Cardiac muscle cell (in vitro differentiated cells and primary cell): ENCODE data around the gene LPCAT2. TPM values are rescaled to one million over a fixed set of nuclear protein-coding genes. Genes with fewer than 3 reads are reported as not detected.
A peak's percentile ranks its signal among the peaks of the same experiment; 100 is the strongest.

Experiments used
- DNase-seq, 2 donors: peaks; one replicate each; pipeline versions ENCODE4 v3.0.0 to v3.0.0-alpha.2; 2010 to 2017; ENCODE audit warnings: low read depth in 1 of 2, low spot score in 1 of 2
- H3K27ac ChIP-seq: fragments of 200-600 bp; sonication (generic); 2 replicates; pipeline ENCODE4 v1.5.1; 2016
- H3K27me3 ChIP-seq: fragments of 200-600 bp; sonication (generic); 2 replicates; pipeline ENCODE4 v1.6.0; 2016; ENCODE audit warnings: control low read depth
- H3K36me3 ChIP-seq: fragments of 200-600 bp; sonication (generic); 2 replicates; pipeline ENCODE4 v1.5.1; 2016; ENCODE audit warnings: control low read depth
- H3K4me1 ChIP-seq: fragments of 200-600 bp; sonication (generic); 2 replicates; pipeline ENCODE4 v1.8.1; 2017; ENCODE audit warnings: low read depth, mild to moderate bottlenecking, mixed run types
- H3K4me3 ChIP-seq: fragments of 200-600 bp; sonication (generic); 2 replicates; pipeline ENCODE4 v1.5.1; 2016; ENCODE audit warnings: mild to moderate bottlenecking
- H3K9me3 ChIP-seq: fragments of 200-600 bp; sonication (generic); 2 replicates; pipeline ENCODE4 v1.5.1; 2017; ENCODE audit warnings: low read depth, mild to moderate bottlenecking, control low read depth
- CTCF ChIP-seq: IDR thresholded peaks from 2 replicates; pipeline ENCODE4 v1.5.1; 2012; ENCODE audit warnings: low read depth, mild to moderate bottlenecking, low read length
- polyA plus RNA-seq: library from polyadenylated mRNA; unstranded; fragments of >200 nt; fragmentation: Nextera tagmentation; extraction: Ambion mirVana; gene quantifications from 2 replicates; pipeline ENCODE4 v1.2.1, GENCODE V29; 2016
- total RNA-seq: library from RNA; depleted of rRNA; stranded (reverse); fragments of >200 nt; gene quantifications from 2 replicates; pipeline ENCODE4 v1.2.3, GENCODE V29; 2016

Gene LPCAT2
- total and polyA plus RNA-seq, 2 experiments from 2014 or later: 4.0 to 6.2 TPM

DNA sequence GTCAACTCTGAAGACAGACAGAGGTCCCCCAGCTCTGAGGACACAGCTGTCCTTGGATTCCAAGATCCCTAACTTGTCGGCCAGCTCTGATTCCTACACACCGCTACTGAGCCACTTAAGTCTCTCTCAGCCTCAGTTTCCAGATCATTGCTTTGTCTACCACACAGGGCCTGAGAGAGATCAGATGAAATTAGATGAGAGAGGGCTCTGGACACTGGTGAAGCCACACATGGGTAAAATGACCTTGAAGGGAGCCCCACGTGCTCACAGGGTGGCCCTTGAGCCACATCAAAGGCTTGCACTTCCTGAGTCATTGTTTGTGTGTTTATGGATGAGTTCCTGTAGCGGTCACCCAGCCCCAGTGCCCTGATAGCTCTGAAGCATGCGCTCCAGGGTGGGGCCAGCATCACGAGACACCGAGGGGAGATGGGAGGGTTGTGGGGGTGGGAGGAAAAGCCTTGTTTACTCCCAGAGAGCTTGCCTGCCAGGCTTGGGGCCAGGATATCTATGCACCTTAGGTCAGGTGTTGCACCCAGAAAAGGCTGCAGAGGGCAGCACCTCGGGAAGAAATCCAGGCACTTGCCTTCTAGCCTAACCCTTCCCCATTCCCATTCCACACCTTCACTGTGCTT, 114.2 kb downstream of the LPCAT2 start:
- peak; percentile 8 for TF ChIP-seq CTCF
- no peaks in the 10 kb centered on the region for H3K4me1 ChIP-seq
- H3K4me3 ChIP-seq: no peak overlapping the region
- H3K27ac ChIP-seq: no peak overlapping the region
- H3K9me3 ChIP-seq: no peaks in the 10 kb centered on the region
- no peaks in the 10 kb centered on the region for H3K36me3 ChIP-seq
- peaks cover 9% of the 10 kb centered on the region for H3K27me3 ChIP-seq
- DNase-seq: peak in 1 of 2 donors; percentile 43

DNA sequence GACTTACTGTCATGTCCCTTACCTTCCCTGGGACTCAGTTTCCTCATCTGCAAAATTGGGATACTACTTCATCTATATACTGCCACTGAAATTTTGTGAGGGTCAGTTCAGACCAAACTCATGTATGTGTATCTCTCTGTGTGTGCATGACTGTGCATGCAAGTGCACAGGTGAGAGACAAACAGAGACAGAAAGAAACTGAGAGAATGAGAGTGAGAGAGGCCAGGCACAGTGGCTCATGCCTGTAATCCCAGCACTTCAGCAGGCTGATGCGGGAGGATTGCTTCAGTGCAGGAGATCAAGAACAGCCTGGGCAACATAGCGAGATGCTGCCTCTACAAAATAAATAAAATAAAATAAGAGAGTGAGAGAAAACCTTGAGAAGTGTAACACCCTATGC, 114.8 kb downstream of the LPCAT2 start:
- Histone ChIP-seq H3K27me3 (peaks cover 9% of the 10 kb centered on the region), H3K27ac (no peak overlapping the region), H3K4me3 (no peak overlapping the region), H3K36me3 (no peaks in the 10 kb centered on the region), H3K9me3 (no peaks in the 10 kb centered on the region), H3K4me1 (no peaks in the 10 kb centered on the region)
- no peak for DNase-seq
- TF ChIP-seq CTCF: no peak

DNA sequence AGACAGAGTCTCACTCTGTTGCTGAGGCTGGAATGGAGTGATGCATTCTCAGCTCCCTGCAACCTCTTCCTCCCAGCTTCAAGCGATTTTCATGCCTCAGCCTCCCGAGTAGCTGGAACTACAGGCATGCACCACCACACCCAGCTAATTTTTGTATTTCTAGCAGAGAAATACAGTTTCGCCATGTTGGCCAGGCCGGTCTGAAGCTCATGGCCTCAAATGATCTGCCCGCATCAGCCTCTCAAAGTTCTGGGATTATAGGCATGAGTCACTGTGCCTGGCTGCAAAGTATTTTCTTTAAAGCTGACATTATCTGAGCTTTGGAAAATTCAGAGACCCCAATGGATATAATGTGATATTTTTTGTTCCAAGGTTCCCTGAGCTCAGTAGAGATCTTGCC, 115.8 kb downstream of the LPCAT2 start:
- H3K4me3 ChIP-seq: no peak overlapping the region
- H3K4me1 ChIP-seq: no peaks in the 10 kb centered on the region
- TF ChIP-seq CTCF: no peak
- no peaks in the 10 kb centered on the region for H3K9me3 ChIP-seq
- no peak for DNase-seq
- no peak overlapping the region for H3K27ac ChIP-seq
- H3K27me3 ChIP-seq: peaks cover 9% of the 10 kb centered on the region
- H3K36me3 ChIP-seq: no peaks in the 10 kb centered on the region

GRCh38 chr16:55625843-55626242, 117.0 kb downstream of the LPCAT2 start:
- H3K4me3 ChIP-seq: no peak overlapping the region
- TF ChIP-seq CTCF: no peak
- H3K27ac ChIP-seq: no peak overlapping the region
- no peaks in the 10 kb centered on the region for H3K9me3 ChIP-seq
- peaks cover 9% of the 10 kb centered on the region for H3K27me3 ChIP-seq
- no peaks in the 10 kb centered on the region for H3K4me1 ChIP-seq
- DNase-seq: no peak
- H3K36me3 ChIP-seq: no peaks in the 10 kb centered on the region

DNA sequence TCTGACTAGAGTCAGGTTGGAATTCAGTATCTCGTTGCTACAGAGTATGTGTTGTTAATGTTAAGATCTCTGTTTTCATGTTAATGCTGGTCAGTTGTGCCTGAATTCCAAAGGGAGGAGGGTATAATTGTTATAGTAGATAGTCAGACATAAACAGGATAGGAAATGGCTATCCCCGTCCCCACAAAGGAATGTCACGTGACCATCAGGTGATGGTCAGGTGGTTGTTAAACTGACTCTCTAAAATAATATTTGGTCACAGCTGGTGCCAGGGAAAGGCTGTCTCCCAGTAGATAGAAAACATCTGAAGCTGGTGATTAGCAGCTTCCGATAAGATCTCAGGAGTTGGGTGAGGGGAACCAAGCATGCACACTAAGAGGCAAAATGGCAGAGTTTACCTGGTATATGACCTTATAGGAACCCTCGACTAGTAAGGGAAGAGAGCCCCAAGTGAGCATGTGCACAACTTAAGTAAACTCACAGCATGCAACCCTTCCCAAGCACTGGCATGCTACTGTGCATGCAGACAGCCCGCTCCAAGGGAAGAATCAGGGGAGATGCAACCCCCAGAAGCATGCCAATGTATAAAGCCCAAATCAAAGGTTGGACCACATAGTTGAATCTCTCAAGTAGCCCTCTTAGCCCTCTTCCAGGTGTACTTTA, 119.6 kb downstream of the LPCAT2 start:
- H3K9me3 ChIP-seq: no peaks in the 10 kb centered on the region
- H3K4me3 ChIP-seq: no peak overlapping the region
- no peak for DNase-seq
- TF ChIP-seq CTCF: no peak
- no peaks in the 10 kb centered on the region for H3K36me3 ChIP-seq
- H3K4me1 ChIP-seq: no peaks in the 10 kb centered on the region
- H3K27ac ChIP-seq: no peak overlapping the region
- H3K27me3 ChIP-seq: peaks cover 9% of the 10 kb centered on the region
